ENCODE measurements around the gene CTNNA2.
A peak's percentile ranks its signal among the peaks of the same experiment; 100 is the strongest.

The CTNNA2 gene

DNA sequence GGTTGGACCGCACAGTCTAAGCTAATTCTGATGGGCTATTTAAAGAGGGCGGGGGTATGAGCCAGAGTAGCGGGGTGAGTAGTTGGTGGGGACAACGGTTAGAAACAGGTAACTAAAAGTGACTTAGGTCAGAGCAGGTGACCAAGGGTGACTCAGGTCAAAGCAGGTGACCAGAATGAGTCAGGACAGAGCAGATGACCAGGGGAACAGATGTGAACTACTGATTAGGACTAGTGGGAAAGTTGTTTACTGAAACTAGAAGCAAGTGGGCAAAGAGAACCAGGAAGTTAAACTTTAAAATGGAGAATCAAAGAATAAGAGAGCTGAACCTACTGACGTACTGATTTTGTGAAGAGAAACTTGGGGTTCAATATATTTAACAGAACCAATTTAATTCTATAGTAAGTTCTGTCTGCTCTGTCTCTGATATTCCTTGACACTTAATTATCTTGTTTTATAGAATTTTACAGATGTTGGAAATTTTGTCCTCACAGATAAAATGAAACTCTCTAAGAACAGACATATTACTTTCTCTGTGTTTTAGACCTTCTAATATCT lies 799.5 kb downstream of the CTNNA2 start:
- peaks cover 3% of the 10 kb centered on the region for H3K27me3 ChIP-seq (ENCODE audit: insufficient read depth, low read depth, severe bottlenecking)
- no peak for DNase-seq
- no peak overlapping the region for H3K27ac ChIP-seq
- no peaks in the 10 kb centered on the region for H3K36me3 ChIP-seq
- TF ChIP-seq, protein P1, sequence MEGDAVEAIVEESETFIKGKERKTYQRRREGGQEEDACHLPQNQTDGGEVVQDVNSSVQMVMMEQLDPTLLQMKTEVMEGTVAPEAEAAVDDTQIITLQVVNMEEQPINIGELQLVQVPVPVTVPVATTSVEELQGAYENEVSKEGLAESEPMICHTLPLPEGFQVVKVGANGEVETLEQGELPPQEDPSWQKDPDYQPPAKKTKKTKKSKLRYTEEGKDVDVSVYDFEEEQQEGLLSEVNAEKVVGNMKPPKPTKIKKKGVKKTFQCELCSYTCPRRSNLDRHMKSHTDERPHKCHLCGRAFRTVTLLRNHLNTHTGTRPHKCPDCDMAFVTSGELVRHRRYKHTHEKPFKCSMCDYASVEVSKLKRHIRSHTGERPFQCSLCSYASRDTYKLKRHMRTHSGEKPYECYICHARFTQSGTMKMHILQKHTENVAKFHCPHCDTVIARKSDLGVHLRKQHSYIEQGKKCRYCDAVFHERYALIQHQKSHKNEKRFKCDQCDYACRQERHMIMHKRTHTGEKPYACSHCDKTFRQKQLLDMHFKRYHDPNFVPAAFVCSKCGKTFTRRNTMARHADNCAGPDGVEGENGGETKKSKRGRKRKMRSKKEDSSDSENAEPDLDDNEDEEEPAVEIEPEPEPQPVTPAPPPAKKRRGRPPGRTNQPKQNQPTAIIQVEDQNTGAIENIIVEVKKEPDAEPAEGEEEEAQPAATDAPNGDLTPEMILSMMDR (IDR thresholded peaks at IDR 0.05; ENCODE audit: low read depth, low read length), result no peak
- H3K4me3 ChIP-seq (ENCODE audit: low read depth, low read length), result no peak overlapping the region
- H3K9me3 ChIP-seq (ENCODE audit: severe bottlenecking), result no peaks in the 10 kb centered on the region

DNA sequence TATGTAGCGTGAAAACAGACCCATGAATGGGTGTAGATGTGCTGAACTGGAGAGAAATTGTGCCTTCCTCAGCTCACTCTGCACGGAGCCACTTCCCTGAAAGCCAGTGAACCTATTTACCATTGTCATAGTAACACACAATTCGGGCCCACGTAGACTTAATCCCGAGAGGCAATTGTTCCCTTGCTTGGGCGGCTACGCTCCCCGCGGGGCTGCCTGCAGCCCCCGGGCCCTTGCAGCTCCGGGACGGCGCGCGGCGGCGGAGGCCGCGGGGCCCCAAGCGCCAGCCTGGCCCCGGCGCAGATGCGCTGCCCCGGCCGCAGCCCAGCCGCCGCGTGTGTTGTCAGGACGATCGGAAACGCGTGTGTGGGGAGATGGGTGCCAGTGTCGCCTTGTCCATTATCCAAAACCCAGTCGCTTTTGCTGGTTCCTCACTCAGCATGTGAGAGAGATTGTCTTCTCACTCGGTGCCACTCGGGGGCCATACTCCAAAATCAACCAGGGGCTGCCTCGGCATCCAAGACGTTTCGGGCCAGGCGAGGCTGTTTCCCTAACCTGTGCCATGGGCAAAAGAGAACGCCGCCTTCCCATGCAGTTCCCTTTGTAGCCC lies 809.6 kb downstream of the CTNNA2 start:
- Histone ChIP-seq H3K27me3 (ENCODE audit: insufficient read depth, low read depth, severe bottlenecking) (no peaks in the 10 kb centered on the region), H3K4me3 (ENCODE audit: low read depth, low read length) (no peak overlapping the region), H3K9me3 (ENCODE audit: severe bottlenecking) (no peaks in the 10 kb centered on the region), H3K27ac (no peak overlapping the region), H3K36me3 (no peaks in the 10 kb centered on the region)
- TF ChIP-seq, protein P1 (IDR thresholded peaks at IDR 0.05; ENCODE audit: low read depth, low read length), result no peak
- DNase-seq, result no peak

DNA sequence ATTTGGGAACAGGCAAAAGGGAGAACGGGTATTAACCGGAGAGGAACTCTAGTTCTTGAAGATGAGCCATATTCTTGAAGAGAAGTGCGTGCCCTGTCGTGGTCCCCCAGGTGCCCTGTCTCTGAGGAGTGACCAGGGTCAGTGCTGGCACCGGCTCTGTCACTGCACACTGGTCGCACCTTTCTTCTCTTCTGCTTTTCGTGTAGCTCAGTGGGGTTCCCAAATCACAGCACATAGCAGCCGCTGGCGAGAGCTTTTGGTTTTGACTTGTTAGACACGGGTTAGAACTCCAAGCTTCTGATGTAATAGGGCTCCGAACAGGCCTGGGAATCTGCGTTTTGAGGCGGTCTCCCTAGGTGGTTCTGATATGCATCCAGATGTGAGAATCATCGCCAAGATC lies 810.1 kb downstream of the CTNNA2 start:
- no peaks in the 10 kb centered on the region for H3K27me3 ChIP-seq (ENCODE audit: insufficient read depth, low read depth, severe bottlenecking)
- H3K36me3 ChIP-seq, result no peaks in the 10 kb centered on the region
- no peak overlapping the region for H3K4me3 ChIP-seq (ENCODE audit: low read depth, low read length)
- TF ChIP-seq, protein P1 (IDR thresholded peaks at IDR 0.05; ENCODE audit: low read depth, low read length), result no peak
- DNase-seq, result no peak
- no peak overlapping the region for H3K27ac ChIP-seq
- H3K9me3 ChIP-seq (ENCODE audit: severe bottlenecking), result no peaks in the 10 kb centered on the region

DNA sequence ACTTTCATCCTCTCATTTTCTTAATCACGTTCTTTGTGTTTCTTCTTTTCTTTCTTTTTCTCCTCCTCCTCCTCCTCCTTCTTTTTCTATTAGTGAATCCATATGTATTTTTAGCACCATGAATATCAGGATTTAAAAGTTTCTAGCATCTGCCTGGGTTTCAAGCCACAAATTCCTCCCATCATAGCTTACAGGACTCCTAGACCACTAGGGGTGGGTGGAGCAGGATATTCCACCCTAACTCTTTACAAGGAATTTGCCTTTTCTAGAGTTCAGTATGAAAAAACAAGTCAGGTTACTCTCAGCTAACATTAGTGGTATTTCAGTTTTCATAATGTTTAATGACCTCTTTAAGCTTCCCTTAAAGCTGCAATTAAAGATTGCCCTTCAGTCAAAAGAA lies 810.8 kb downstream of the CTNNA2 start:
- TF ChIP-seq, protein P1 (IDR thresholded peaks at IDR 0.05; ENCODE audit: low read depth, low read length), result no peak
- Histone ChIP-seq H3K27ac (no peak overlapping the region), H3K9me3 (ENCODE audit: severe bottlenecking) (no peaks in the 10 kb centered on the region), H3K4me3 (ENCODE audit: low read depth, low read length) (no peak overlapping the region), H3K27me3 (ENCODE audit: insufficient read depth, low read depth, severe bottlenecking) (no peaks in the 10 kb centered on the region), H3K36me3 (no peaks in the 10 kb centered on the region)
- DNase-seq, result no peak

DNA sequence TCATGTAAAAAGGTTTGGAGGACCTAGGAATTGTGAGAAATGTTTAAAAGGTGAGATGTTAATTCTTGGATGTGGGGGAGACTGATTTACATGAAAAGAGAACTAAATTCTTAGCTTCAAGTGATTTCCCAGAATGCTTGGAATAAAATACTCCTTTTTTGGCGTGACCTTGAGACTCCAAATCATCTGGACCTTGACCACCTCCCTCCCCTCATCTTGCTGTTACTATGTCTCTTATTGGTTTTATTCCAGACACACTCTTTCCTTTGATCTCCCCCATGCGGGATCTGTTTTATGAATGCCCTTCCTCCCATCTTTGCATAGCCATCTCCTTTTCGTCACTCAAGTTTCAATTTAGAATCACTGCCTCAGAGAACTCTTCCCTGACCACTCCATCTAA lies 811.7 kb downstream of the CTNNA2 start:
- H3K27ac ChIP-seq, result no peak overlapping the region
- H3K4me3 ChIP-seq (ENCODE audit: low read depth, low read length), result no peak overlapping the region
- H3K27me3 ChIP-seq (ENCODE audit: insufficient read depth, low read depth, severe bottlenecking), result no peaks in the 10 kb centered on the region
- no peak for DNase-seq
- no peaks in the 10 kb centered on the region for H3K36me3 ChIP-seq
- H3K9me3 ChIP-seq (ENCODE audit: severe bottlenecking), result no peaks in the 10 kb centered on the region
- TF ChIP-seq, protein P1 (IDR thresholded peaks at IDR 0.05; ENCODE audit: low read depth, low read length), result no peak

DNA sequence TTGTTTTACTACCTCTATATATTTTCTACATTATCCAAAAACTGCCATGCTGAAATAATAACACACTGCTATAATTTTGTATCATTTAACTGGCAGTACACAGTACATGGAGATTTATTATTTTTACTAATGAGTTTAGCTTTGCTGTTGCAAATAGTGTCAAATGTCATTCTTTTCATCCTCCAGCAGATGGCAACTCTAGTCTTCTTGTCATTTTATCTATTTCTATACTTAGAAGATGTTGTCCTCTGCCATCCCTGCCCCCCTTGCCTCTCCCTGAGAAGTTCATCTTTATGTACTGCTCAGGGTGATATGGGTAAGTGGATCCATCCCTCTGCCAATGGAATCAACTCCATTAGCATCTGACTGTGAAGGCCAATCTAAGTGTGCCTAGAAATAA lies 813.4 kb downstream of the CTNNA2 start:
- TF ChIP-seq, protein P1 (IDR thresholded peaks at IDR 0.05; ENCODE audit: low read depth, low read length), result peak; percentile 46
- no peak overlapping the region for H3K27ac ChIP-seq
- H3K4me3 ChIP-seq (ENCODE audit: low read depth, low read length), result no peak overlapping the region
- no peaks in the 10 kb centered on the region for H3K36me3 ChIP-seq
- no peaks in the 10 kb centered on the region for H3K9me3 ChIP-seq (ENCODE audit: severe bottlenecking)
- H3K27me3 ChIP-seq (ENCODE audit: insufficient read depth, low read depth, severe bottlenecking), result no peaks in the 10 kb centered on the region
- DNase-seq, result peak; percentile 74
